ENCODE results near the gene ATP1A2. TPM values are rescaled to one million over a fixed set of nuclear protein-coding genes. Genes with fewer than 3 reads are reported as not detected.

Gene ATP1A2
- total RNA-seq, 1 donor from 2014 or later: 4.5 TPM

DNA sequence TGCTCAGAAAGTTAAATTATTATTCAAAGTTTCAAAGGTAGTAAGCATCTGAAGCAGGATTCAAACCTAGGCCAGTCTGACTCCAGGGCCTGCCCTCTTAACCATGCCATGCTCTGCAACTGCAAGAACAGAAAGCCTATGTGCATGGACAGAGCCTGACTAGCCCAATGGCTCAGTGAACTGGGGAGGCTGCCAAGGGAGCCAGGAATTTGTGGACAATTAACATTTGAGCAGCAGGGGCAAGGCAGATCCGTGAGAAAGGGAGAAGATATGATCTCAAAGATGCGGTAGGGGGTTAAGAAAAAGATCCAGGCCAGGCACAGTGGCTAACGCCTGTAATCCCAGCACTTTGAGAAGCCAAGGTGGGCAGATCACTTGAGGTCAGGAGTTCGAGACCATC, 29.4 kb downstream of the ATP1A2 start:
- Histone ChIP-seq H3K4me3 (no peak overlapping the region), H3K9me3 (no peaks in the 10 kb centered on the region)
- no peak for ATAC-seq

DNA sequence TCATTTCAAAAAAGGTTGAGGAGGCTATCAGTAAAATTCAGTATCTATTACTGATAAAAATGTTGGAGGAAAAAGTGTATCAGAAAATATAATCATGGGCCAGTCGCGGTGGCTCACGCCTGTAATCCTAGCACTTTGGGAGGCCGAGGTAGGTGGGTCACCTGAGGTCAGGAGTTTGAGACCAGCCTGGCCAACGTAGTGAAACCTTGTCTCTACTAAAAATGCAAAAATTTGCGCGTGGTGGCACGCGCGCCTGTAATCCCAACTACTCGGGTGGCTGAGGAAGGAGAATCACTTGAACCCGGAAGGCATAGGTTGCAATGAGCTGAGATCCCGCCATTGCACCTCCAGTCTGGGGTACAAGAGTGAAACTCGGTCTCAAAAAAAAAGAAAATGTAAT, 30.5 kb downstream of the ATP1A2 start:
- no peak overlapping the region for H3K27ac ChIP-seq
- TF ChIP-seq, protein P1, sequence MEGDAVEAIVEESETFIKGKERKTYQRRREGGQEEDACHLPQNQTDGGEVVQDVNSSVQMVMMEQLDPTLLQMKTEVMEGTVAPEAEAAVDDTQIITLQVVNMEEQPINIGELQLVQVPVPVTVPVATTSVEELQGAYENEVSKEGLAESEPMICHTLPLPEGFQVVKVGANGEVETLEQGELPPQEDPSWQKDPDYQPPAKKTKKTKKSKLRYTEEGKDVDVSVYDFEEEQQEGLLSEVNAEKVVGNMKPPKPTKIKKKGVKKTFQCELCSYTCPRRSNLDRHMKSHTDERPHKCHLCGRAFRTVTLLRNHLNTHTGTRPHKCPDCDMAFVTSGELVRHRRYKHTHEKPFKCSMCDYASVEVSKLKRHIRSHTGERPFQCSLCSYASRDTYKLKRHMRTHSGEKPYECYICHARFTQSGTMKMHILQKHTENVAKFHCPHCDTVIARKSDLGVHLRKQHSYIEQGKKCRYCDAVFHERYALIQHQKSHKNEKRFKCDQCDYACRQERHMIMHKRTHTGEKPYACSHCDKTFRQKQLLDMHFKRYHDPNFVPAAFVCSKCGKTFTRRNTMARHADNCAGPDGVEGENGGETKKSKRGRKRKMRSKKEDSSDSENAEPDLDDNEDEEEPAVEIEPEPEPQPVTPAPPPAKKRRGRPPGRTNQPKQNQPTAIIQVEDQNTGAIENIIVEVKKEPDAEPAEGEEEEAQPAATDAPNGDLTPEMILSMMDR (IDR thresholded peaks at IDR 0.05): no peak
- H3K4me3 ChIP-seq: no peak overlapping the region
- DNase-seq (no peak), ATAC-seq (no peak)
- H3K36me3 ChIP-seq: no peaks in the 10 kb centered on the region
- no peaks in the 10 kb centered on the region for H3K4me1 ChIP-seq
- no peaks in the 10 kb centered on the region for H3K27me3 ChIP-seq (ENCODE audit: low read depth)
- H3K9me3 ChIP-seq: no peaks in the 10 kb centered on the region
- intact Hi-C loops (cut with DNase I): no loop called here

More for the DNA sequence above, 29.4 kb downstream of the ATP1A2 start:
- intact Hi-C loops (cut with DNase I): no loop called here
- H3K27ac ChIP-seq: no peak overlapping the region
- DNase-seq: no peak
- H3K4me1 ChIP-seq: no peaks in the 10 kb centered on the region
- TF ChIP-seq, protein P1 (IDR thresholded peaks at IDR 0.05): no peak
- H3K27me3 ChIP-seq (ENCODE audit: low read depth): no peaks in the 10 kb centered on the region
- no peaks in the 10 kb centered on the region for H3K36me3 ChIP-seq

DNA sequence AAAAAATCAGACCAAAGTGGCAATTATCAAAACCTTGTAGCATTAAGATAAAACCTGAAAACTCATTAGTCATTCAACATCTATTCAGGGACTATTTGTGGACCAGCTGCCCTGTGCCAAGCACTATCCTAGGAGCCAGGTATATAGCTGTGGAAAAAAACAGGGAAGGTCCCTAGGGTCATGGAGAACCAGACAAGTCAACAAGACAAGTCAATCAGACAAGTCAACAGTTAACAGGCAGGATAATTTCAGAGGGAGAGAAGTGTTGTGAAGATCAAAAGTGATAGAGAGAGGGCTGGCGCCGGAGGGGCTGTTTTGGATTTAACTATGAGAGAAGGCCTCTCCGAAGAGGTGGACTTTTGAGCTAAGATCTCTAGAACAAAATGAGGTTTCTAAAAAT, 32.6 kb downstream of the ATP1A2 start:
- Histone ChIP-seq H3K36me3 (no peaks in the 10 kb centered on the region), H3K9me3 (no peaks in the 10 kb centered on the region), H3K4me3 (no peak overlapping the region), H3K27ac (no peak overlapping the region), H3K4me1 (no peaks in the 10 kb centered on the region), H3K27me3 (ENCODE audit: low read depth) (no peaks in the 10 kb centered on the region)
- TF ChIP-seq, protein P1 (IDR thresholded peaks at IDR 0.05): no peak
- intact Hi-C loops (cut with DNase I): no loop called here
- no peak for DNase-seq
- ATAC-seq: no peak

DNA sequence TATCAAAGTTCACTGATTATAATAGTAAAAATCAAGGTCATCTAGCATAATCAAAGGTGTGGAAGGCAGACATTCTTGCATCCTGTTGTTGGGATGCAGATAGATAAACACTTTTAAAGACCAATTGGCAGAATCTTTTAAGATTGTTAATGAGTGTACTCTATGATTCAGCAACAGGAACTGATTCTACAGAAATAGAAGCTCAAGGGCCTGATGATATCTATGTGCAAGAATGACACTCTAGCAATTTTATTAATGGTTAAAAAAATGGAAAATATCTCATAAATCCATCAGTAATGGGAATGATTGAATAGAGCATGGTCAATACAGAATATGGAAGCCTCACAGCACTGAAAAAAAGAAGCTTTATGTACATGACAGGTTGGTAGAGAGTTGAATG, 33.7 kb downstream of the ATP1A2 start:
- no peaks in the 10 kb centered on the region for H3K27me3 ChIP-seq (ENCODE audit: low read depth)
- no peak for DNase-seq
- TF ChIP-seq, protein P1 (IDR thresholded peaks at IDR 0.05): no peak
- no peak overlapping the region for H3K4me3 ChIP-seq
- no peaks in the 10 kb centered on the region for H3K4me1 ChIP-seq
- intact Hi-C loops (cut with DNase I): no loop called here
- no peaks in the 10 kb centered on the region for H3K9me3 ChIP-seq
- no peak for ATAC-seq
- H3K36me3 ChIP-seq: no peaks in the 10 kb centered on the region
- H3K27ac ChIP-seq: no peak overlapping the region

DNA sequence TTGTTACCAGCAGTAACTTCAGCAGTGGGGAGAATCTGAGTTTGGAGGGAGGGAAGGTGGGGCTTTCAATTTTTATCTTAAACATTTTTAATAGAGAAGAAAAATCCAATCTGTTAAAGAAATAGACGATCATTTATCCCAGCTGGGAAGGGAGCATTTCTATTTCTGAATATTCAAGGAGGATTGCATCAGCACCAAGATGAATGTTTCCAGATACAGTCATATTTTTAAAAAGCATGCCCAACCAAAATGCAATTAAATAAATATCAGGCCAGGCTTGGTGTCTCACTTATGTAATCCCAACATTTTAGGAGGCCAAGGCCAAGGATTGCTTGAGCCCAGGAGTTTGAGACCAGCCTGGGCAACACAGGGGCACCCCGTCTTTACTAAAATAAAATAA, 34.2 kb downstream of the ATP1A2 start:
- ATAC-seq (no peak), DNase-seq (no peak)
- H3K9me3 ChIP-seq: no peaks in the 10 kb centered on the region
- no peaks in the 10 kb centered on the region for H3K36me3 ChIP-seq
- H3K4me1 ChIP-seq: no peaks in the 10 kb centered on the region
- no peak overlapping the region for H3K27ac ChIP-seq
- no peaks in the 10 kb centered on the region for H3K27me3 ChIP-seq (ENCODE audit: low read depth)
- intact Hi-C loops (cut with DNase I): no loop called here
- TF ChIP-seq, protein P1 (IDR thresholded peaks at IDR 0.05): no peak
- H3K4me3 ChIP-seq: no peak overlapping the region

DNA sequence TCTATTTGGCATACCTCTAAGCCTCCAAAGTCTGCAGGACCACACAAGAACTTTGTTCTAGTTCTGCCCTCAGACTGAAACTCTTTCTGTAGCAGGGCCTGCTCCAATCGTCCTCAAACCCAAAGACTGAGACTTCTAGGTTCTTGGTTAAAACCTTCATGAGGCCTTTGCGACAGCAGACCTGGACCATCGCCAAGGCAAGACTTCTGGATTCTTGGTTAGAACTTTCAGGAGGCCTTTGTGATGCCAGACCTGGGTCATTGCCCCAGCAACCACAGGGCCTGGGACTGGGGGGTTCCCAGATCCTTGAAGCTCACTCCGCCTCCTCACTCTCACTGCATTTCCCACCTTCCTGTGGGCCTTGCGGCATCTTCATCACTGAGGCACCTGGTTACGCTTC, 35.7 kb downstream of the ATP1A2 start, which contains the start of gene ATP1A4:
Gene ATP1A4 (plus strand): TSS at position 301 of the 400 bp plus-strand sequence. CDS start 438 bp downstream, outside the sequence.
- DNase-seq (no peak), ATAC-seq (no peak)
- H3K9me3 ChIP-seq: no peaks in the 10 kb centered on the region
- no peak within 1 kb of the TSS for H3K4me3 ChIP-seq
- TF ChIP-seq, protein P1 (IDR thresholded peaks at IDR 0.05): no peak
- no peak within 1 kb of the TSS for H3K27ac ChIP-seq
- no peaks in the 10 kb centered on the region for H3K4me1 ChIP-seq
- intact Hi-C loops (cut with DNase I): no loop called here
- no peaks in the 10 kb centered on the region for H3K36me3 ChIP-seq
- H3K27me3 ChIP-seq (ENCODE audit: low read depth): no peaks in the 10 kb centered on the region

All from lower lobe of right lung (tissue), 2 donors.